Stimulated activated CD4-positive, alpha-beta T cell treated with anti-CD3 and anti-CD28 coated beads, TNF-alpha, amount 100 ng/mL, for 4 hours (primary cell): ENCODE data around the gene PFDN6.
A peak's percentile ranks its signal among the peaks of the same experiment; 100 is the strongest.

Experiments used
- DNase-seq, 3 experiments: peaks; one replicate each; pipeline ENCODE4 v3.0.0-alpha.2; 2020; ENCODE audit warnings: low read depth in 3 of 3

Gene PFDN6

DNA sequence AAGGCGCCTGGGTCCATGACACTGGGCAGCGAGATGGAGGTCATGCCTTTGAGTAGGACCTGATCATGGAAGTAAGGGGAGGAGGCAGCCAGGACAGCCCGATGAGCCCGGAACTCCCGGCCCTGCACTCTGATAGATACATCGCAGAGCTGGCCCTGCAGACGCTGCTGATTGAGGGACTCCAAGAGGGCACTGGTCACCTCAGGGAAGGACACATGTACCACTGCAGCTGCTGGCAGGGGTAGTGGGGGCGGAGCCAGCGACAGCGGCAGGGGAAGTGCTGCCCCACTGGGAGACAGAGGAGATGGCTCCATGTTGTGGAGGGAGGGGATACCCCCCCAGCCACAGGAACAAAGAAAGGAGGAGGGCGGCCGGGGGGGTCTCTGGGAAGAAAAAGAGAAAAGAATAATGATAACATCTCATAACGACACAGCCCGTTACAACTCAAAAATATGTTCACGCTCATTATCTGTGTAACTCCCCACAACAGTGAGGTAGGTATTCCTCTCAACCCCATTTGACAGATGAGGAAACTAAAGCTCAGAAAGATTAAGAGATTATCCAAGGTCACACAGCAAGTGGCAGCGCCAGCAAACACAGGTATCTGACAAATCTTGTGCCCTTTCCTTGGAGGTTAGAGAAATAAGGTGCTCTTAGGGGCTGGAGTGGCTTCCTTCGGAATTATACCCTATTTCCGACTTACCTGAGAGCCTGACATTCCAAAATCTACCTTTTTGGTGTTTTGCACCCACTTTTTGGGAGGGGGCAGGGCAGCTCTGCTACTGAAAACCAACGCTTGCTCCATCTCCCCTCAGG, 27.4 kb downstream of the PFDN6 start:
- DNase-seq, result no peak

DNA sequence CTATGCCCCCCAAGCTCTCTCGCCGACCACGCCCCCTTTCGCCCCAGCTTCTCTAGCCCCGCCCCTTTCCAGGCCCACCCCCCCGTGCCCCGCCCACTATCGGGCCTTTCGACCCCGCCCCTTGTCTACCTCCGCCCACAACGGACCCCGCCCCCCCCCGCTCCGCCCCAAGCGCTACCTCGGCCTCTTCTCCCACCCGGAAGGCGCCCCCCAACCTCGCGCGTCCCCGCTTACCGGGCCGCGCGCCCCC, 27.9 kb downstream of the PFDN6 start:
- no peak for DNase-seq

- DNase-seq, result peak; percentile 88 to 93 (median 90)
These were observed 28.4 kb downstream of the PFDN6 start, which contains the start of gene ZBTB22 for GRCh38 chr6:33317669-33318425. TSS of gene ZBTB22 (minus strand) at chr6:33317744. CDS start at chr6:33316916, 828 bp downstream.

DNA sequence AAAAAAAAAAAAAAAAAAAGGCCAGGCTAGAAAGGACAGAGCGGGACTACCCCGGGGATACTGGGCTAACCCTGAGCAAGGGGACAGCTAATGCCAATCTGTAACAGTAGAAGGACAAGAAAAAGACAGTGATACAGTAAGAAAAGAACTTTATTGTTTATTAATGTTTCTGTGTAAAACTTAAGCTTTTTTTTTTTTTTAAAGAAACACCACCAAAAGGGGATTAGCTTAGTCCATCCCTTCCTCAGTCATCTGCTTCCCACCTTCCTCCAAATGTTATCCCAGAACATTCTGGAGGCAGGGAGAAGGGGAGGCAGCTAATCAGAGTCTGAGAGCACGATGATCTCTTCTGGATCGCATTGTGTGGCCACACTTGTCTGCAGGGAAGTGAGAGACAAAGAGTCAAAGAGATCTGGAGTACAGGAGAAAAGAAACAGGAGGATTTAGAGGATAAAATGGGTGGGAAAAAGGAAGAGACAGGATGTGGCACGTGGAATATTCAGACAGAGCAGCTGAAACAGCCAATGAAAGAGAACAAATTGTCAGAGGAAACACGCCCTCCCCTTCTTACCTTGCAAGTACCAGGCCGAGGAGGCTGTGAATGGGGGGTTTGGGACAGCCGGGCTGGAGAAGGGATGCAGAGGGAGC, 29.1 kb downstream of the PFDN6 start:
- DNase-seq, result no peak

- no peak for DNase-seq
These were observed 30.5 kb downstream of the PFDN6 start for GRCh38 chr6:33319939-33320314.

- DNase-seq, result no peak
These were observed 31.1 kb downstream of the PFDN6 start for GRCh38 chr6:33320315-33321181.

- DNase-seq, result no peak
These were observed 31.8 kb downstream of the PFDN6 start for GRCh38 chr6:33321227-33321626.

DNA sequence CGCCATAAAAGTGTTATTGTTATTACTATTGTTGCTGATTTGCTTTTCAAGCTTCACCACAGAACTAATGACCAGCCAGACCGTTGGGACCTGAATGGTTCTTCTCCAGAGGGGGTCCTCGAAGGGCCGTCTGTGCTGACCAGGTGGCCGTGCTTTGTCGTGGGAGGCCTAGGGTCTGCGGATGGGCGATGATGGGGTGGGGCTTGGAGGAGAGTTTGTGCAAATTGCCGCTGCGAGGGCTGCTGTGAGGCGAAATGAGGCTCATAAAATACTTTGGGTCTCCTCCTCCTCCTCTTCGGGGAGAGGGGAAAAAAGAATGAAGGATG, 34.2 kb downstream of the PFDN6 start:
- no peak for DNase-seq

GRCh38 chr6:33324125-33324524, 34.7 kb downstream of the PFDN6 start:
- no peak for DNase-seq

- no peak for DNase-seq
These were observed 39.7 kb downstream of the PFDN6 start for GRCh38 chr6:33329058-33329457.

DNA sequence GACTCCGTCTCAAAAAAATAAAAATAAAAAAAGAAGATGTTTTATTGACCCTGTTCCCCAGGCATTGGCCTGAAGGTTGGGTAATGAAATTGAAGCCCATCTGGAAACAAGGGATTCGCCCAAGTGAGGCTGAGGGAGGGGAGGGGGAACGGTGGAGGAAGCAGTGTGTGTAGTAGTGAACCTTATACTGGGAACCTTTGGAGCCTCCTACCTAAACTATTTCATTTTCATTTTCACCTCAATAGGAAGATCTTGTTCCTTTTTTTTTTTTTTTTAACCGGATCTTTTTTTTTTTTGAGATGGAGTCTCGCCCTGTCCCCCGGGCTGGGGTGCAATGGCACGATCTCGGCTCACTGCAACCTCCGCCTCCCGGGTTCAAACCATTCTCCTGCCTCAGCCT, 41.3 kb downstream of the PFDN6 start:
- DNase-seq, result no peak

DNA sequence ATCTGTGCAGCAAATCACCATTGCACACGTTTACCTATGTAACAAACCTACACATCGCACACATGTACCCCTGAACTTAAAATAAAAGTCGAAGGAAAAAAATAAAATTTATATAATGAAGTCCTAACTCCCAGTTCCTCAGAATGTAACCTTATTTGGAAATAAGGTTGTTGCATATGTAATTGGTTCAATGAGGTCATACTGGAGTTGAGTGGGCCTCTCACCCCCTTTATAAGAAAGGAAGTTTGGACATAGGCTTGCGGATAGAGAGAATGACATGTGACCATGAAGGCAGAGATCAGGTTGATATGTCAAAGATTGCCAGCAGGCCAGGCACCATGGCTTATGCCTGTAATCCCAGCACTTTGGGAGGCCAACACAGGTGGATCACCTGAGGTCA, 44.3 kb downstream of the PFDN6 start:
- DNase-seq, result no peak

DNA sequence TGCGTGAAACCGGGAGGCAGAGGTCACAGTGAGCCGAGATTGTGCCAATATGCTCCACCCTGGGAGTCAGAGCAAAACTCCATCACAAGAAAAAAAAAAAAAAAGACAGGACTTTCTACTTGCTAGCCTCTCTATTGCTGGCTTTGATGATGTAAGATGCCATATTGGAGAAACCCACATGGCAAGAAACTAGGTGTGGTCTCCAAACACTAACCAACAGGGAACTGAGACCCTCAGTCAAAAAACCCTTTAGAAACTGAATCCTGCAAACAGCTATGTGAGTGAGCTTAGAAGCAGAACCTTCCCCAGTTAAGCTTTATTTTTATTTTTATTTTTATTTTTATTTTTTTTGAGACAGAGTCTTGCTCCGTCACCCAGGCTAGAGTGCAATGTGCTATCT, 46.5 kb downstream of the PFDN6 start:
- no peak for DNase-seq

GRCh38 chr6:33336495-33336894, 47.1 kb downstream of the PFDN6 start:
- DNase-seq, result no peak

GRCh38 chr6:33339193-33339592, 49.8 kb downstream of the PFDN6 start:
- DNase-seq, result no peak
